Activated naive CD8-positive, alpha-beta T cell treated with anti-CD3 and anti-CD28 coated beads, Interleukin-2, amount 50 U/mL, for 16 hours (primary cell): Measurements from ENCODE around the gene SMARCB1.

ENCODE experiments used
- DNase-seq: peaks from one replicate; pipeline ENCODE4 v3.0.0-alpha.2; 2020; ENCODE audit warnings: low read depth, low spot score

SMARCB1 gene

GRCh38 chr22:23803001-23803819, 16.4 kb downstream of the SMARCB1 start:
- DNase-seq = no peak

- no peak for DNase-seq
Measured at GRCh38 chr22:23804781-23805291, 18.1 kb downstream of the SMARCB1 start.

GRCh38 chr22:23806837-23807236, 20.1 kb downstream of the SMARCB1 start:
- DNase-seq = no peak

- no peak for DNase-seq
Measured at GRCh38 chr22:23812378-23812777, 25.6 kb downstream of the SMARCB1 start.

GRCh38 chr22:23815541-23816155, 28.9 kb downstream of the SMARCB1 start:
- DNase-seq = no peak

- DNase-seq = no peak
Measured at GRCh38 chr22:23816156-23816976, 29.6 kb downstream of the SMARCB1 start.

- DNase-seq = no peak
Measured at GRCh38 chr22:23817146-23817545, 30.4 kb downstream of the SMARCB1 start.

- DNase-seq = no peak
Measured at GRCh38 chr22:23818541-23818940, 31.8 kb downstream of the SMARCB1 start.

GRCh38 chr22:23820748-23821211, 34.0 kb downstream of the SMARCB1 start:
- DNase-seq = no peak

- no peak for DNase-seq
Measured at GRCh38 chr22:23822101-23822671, 35.4 kb downstream of the SMARCB1 start.

GRCh38 chr22:23823331-23823791, 36.6 kb downstream of the SMARCB1 start:
- DNase-seq = no peak

GRCh38 chr22:23824476-23825245, 37.9 kb downstream of the SMARCB1 start:
- DNase-seq = no peak

- DNase-seq = no peak
Measured at GRCh38 chr22:23825246-23825905, 38.6 kb downstream of the SMARCB1 start.

- no peak for DNase-seq
Measured at GRCh38 chr22:23826510-23827350, 40.0 kb downstream of the SMARCB1 start.

GRCh38 chr22:23827351-23827995, 40.7 kb downstream of the SMARCB1 start:
- no peak for DNase-seq

- no peak for DNase-seq
Measured at GRCh38 chr22:23828800-23829680, 42.3 kb downstream of the SMARCB1 start.

GRCh38 chr22:23829845-23830372, 43.1 kb downstream of the SMARCB1 start:
- DNase-seq = no peak
